NCI-H2107 (cell line): ENCODE measurements around the gene MN1.

Source experiments
- DNase-seq: peaks from one replicate; lab custom pipeline; 2025; lab: John Stamatoyannopoulos, UW

The MN1 gene

DNA sequence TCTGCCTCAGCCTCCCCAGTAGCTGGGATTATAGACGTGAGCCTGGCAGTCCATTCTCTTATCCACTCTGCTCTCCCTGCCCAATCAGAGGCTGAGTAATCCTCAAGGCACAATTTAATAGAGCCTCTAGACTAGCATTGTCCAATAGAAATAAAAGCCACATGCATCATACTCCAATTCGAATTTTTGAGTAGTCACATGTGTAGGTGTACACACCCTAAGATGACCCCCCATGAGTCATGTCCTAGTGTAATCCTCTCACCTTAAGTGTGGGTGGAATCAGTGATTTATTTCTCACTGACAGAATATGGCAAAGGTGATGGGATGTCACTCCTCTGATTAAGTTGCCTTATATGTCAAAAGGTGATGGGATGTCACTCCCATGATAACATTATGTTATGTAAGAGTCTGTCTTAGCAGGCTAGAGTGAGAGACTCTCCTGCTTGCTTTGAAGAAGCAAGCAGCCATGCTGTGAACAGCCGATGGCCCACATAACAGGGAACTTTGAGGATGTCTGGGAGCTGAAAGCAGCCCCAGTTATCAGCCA is 61.3 kb downstream of the MN1 start:
- DNase-seq = no peak

DNA sequence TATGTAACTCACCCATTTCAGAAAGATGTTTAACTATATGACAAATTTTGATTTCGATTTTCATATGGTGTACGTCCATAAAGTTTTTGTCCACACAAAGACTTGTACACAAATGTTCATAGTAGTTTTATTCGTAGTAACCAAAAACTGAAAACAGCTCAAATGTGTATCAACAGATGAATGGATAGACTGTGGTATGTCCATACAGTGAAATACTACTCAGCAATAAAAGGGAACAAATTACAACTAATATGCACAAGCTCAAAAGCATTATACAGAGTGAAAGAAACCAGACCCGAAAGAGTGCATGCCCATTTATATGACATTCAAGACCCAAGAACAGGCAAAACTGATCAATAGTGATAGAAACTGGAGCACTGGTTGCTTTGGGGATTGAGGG is 64.0 kb downstream of the MN1 start:
- no peak for DNase-seq

GRCh38 chr22:27734066-27734465 is 67.5 kb downstream of the MN1 start:
- no peak for DNase-seq

GRCh38 chr22:27732841-27733240 is 68.7 kb downstream of the MN1 start:
- no peak for DNase-seq

DNA sequence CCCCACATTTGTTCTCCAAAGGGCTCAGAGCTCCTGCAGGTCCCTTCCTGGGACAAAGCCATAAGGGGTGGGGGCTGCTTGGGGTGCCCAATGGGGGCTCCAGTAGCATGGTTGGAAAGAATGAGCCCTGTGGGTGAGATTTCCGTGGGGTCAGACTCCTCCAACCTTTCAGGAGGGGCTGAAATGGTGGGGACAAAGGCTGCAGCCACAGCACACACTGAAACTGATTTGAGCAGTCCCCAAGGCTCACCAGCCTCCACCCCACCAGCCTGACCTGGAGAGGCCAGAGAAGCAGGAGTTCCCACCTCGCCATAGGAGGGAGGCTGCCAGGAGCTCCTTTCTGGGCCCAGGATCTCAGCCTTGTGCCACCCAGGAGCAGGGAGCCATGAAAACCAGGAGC is 69.2 kb downstream of the MN1 start:
- no peak for DNase-seq

DNA sequence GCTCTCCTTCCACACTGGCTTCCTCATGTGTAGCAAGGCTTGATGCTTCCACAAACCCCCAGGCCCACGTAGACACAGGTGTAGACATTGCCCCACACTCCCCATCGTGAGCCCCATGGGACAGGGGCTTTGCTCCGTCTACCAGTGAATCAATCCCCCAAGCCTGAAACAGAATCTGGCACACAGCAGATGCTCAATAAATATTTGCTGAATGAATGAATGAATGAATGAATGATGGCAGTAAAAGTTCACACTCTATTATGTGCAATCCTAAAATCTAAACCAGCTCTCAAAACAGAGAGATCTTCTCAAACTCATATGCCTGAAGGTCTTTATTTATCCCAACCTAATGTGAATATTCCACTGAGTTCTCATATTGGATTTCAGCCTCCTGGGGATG is 69.9 kb downstream of the MN1 start:
- DNase-seq = no peak

- no peak for DNase-seq
These were observed 70.7 kb downstream of the MN1 start for GRCh38 chr22:27730641-27731433.

DNA sequence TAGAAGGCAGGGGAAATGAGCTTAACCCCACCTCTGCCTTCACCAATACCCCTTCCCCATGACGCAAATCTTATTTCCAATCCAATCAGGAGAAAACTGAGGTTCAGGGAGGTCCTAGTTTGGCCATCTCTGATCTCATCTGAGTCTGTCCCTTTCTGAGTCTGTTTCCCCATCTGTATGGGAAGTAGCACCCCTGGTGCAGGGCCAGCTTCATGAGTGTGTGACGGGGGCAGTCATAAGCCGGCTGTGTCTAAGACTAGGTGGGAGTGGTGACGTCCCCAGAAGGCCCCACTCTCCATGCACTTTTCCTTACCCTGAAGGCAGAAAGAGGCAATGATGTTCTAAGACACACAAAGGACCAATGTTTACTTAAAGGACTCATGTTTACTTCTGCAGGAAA is 72.3 kb downstream of the MN1 start:
- DNase-seq = no peak

DNA sequence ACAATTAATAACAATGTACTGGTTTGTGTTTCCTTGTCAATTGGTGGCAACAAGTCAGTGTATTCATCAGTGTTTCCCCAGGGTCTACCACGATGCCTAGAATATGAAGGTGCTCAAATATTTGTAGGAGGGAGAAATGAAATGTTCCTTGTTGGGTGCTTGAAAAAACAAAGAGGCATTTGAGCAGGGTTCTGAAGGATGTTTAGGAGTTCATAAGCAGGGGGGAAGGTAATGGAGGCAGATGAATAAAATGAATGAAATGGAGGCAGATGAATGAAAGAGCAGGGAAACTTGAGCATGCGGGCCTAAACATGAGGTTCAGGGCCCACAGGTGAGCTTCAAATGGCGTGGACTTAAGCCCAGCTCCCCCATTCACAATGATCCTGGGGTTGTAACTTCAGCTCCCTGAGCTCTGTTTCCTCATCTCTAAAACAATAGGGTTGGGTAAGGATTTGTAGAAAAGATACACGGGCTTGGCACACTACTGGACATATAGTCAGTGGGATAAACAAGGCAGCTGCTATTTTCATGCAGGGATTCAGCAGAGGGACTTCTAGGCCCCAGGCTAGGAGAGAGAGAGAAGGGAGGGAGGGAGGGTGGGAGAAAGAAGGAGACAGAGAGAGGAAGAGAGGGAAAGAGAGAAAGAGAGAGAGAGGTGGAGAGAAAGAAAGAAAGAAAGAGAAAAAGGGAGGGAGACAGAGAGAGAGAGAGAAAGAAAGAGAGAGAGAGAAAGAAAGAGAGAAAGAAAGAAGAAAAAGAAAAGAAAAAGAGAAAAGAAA is 73.7 kb downstream of the MN1 start:
- DNase-seq = no peak

GRCh38 chr22:27726686-27727449 is 74.7 kb downstream of the MN1 start:
- no peak for DNase-seq

DNA sequence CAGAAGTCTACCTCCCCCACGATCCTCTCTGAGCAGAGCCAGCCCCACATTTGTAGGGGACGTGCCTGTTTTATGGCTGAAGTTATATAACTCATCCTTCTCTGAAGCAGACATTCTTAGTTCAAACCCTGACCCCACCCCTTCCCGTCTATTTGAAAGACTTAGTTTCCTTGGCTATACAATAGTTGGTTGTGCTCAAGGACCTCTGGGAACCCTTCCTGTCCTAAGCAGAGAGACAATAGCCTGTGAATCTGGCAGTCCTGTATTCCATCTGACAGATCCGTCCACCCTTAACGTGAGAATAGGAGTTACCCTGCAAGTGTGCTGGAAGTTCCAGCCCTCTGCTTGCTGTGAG is 75.2 kb downstream of the MN1 start:
- no peak for DNase-seq

DNA sequence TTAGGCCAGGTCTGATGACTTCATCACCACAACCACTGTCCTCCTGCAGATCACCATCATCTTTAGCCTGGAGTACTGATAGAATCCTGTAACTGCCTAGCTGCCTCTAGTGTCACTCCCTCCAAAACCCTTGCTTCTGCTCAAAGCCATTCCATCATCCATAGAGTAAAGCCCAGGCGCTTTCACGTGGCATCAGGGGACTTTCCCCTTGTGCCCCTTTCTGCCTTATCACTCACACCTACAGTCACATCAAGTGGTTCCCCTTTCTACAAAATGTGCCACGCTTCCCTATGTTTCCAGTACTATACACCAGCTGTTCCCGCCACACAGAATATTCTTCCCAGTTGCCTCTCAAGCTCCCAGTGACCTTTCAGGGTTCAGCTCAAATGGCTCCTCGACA is 75.9 kb downstream of the MN1 start:
- DNase-seq = no peak

DNA sequence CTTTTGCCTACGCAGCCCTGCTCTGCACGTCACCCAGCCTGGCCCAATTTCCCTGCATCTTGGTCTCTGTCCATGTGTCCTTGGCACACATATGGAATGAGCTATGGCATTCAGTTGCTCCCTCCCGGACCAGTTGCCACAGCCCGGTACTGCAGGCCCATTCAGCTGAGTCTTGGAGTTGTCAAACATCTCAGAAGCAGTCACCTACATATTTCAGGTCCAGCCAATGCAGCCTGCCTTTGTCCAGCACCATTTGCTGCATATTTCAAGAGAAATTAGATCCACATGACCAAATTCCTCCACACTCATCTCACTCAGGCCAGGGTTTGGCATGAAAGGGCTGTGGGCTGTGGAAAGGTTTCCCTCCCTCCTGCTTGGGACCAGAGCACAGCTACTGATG is 76.8 kb downstream of the MN1 start:
- no peak for DNase-seq

DNA sequence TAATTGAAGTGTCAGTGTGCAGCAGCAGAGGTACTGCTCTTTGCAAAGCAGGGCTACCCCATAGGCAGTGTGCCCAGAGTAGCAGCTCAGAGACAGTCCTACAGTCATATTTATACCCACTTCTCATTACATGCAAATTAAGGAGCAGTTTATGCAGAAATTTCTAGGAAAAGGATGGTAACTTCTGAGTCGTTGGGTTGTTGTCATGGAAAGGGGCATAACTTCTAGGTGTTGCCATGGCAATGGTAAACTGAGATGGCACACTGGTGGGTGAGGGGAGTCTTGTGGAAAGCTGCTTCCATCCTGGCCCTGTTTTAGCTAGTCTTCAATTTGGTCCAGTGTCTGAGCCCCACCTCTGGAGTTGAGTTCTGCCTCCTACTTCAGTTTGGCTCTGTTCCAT is 77.4 kb downstream of the MN1 start:
- no peak for DNase-seq

DNA sequence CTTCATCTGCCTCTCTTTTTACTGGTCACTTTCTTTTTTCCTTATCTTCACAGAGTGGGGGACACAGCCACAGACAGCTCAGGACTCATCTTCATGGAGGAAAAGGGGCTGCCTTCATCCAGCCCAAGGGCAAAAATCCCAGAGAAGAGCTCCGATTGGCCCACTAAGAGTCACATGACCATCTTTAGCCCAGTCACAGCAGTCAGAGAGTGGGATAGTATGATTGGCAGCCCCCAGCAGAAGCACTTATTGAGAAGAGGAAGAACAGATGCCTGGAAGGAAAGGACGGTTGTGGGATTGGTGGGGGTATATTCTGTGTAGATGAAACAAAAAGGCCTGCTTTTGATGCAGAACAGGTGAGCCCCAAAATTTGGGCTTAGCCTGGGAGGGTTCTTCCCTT is 77.8 kb downstream of the MN1 start:
- no peak for DNase-seq

DNA sequence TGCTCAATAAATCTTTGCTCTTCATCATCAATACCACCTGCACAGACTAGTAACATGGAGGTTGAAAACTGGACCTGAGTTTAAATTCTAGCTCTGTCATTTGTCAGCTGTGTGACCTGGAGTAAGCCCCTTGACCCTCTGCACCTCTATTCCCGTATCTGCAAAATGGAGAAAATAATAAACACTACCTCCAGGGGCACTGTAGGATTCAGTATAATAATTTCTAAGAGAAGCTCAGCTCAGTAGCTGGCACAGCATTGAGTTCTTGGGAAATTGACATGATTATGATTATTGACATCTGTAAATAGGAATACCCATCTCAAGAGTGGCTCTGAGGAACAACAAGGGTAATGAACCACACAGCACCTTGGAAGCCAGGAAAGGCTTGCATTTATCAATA is 78.4 kb downstream of the MN1 start:
- DNase-seq = no peak

DNA sequence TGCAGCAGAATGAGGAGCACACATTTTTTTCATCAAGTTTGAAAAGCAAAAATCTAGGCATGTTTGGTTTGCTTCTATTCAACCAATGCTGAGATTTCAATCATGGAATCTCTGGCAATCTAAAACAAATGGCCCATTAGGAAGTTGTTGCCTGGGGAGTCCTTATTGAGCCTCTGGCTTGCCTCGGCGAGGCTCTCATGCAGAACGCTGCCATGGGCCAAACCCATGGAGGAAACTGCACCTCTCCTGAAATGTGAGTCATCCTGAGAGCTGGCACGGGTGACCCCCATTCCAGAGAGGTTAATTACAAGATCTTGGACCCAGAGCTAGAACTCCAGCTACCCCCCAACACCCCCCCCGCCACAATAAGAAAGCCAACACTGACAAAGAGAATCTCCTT is 80.7 kb downstream of the MN1 start:
- DNase-seq = no peak

GRCh38 chr22:27719535-27720227 is 81.9 kb downstream of the MN1 start:
- no peak for DNase-seq

- no peak for DNase-seq
These were observed 82.6 kb downstream of the MN1 start for GRCh38 chr22:27719036-27719347.

DNA sequence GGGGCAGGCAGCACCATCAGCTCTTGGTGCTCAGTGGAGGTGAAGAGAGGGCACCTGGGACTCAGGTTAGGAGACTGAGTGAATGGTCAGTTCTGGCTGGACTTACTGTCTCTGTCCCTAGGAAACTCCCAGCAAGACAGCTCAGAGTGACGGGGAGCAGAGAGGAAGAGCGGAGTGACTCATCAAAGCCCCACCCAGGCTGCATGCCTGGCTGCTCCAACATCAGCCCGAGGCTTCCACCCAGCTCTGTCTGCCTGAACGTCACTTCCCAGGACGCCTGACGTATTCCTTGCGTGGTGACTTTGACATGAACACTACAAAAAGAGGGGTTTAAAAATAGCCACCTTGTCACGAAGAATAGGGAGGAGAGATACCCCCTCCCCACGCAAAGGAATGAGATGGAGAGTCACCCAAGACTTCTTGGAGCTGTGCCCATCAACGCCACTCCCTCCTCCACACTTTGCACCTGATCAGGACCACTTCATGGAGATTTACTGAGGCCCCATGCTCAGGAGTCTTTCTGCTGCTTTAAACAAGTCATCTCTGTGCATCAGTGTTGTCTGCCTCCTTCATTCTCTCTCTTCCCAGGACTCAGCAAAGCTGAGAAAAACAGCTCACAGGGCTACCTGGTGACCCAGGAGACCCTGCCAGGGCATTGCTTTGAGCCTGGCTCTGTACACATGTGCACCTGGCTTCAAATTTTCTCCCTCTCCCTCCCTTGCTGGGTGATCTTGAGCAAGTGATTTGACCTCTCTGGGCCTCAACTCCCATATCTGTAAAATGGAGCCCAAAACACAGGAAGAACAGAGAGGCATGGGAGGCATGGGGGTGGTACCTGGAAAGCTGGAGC is 83.1 kb downstream of the MN1 start:
- DNase-seq = no peak

- no peak for DNase-seq
These were observed 84.5 kb downstream of the MN1 start for GRCh38 chr22:27717094-27717493.
